Measurements from ENCODE around the gene TBC1D22A.
A peak's percentile ranks its signal among the peaks of the same experiment; 100 is the strongest.

Gene TBC1D22A

DNA sequence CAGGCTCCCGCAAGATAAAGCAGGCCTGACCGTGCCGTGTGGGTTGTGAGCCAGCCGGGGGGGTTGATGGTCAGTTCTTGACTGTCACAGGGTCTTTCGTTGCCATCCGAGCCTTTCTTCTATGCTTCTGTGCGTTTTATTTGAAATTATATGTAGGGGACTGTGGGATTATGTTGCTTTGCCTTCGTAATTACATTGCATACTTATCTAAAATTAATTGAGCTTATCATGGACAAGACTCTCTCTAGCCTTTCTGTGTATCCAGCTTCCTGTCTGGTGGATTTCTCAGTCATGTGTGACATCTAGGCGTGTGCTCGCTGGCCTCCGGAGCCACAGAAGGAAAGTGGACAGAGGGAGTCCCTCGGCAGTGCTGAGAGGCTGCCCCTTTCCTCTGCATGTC, 93.2 kb downstream of the TBC1D22A start:
- Histone ChIP-seq H3K4me3 (ENCODE audit: low read depth, low read length) (no peak overlapping the region), H3K27me3 (ENCODE audit: insufficient read depth, low read depth, severe bottlenecking) (no peaks in the 10 kb centered on the region), H3K9me3 (ENCODE audit: severe bottlenecking) (no peaks in the 10 kb centered on the region), H3K36me3 (no peaks in the 10 kb centered on the region; the same call in 1 of the 2 replicates), H3K27ac (peak overlapping the region; percentile 69)
- DNase-seq: no peak
- TF ChIP-seq CTCF (IDR thresholded peaks at IDR 0.05; ENCODE audit: low read depth, low read length): no peak

DNA sequence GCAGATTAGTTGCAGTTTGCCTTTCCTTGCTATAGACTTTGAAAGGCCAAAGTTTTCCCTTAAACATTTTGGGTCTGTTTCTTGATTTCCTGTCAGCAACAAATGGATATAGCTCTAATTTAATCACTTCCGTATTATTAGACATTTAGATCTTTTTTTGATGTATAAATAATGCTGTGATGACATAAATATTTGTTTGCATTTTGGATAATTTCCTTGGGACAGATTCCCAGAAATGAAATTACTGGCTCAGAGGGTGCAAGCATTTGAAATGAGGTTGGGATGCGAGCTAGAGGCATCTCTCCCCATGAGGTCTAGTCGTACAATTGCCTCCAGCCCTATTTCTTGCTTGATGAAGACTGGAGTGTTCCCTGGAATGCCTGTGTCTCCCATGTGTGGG, 94.2 kb downstream of the TBC1D22A start:
- Histone ChIP-seq H3K27ac (no peak overlapping the region), H3K4me3 (ENCODE audit: low read depth, low read length) (no peak overlapping the region), H3K9me3 (ENCODE audit: severe bottlenecking) (no peaks in the 10 kb centered on the region), H3K36me3 (no peaks in the 10 kb centered on the region; the same call in 1 of the 2 replicates), H3K27me3 (ENCODE audit: insufficient read depth, low read depth, severe bottlenecking) (no peaks in the 10 kb centered on the region)
- TF ChIP-seq CTCF (IDR thresholded peaks at IDR 0.05; ENCODE audit: low read depth, low read length): no peak
- DNase-seq: no peak

- no peaks in the 10 kb centered on the region; the same call in 1 of the 2 replicates for H3K36me3 ChIP-seq
- no peak for TF ChIP-seq CTCF (IDR thresholded peaks at IDR 0.05; ENCODE audit: low read depth, low read length)
- DNase-seq: no peak
- H3K4me3 ChIP-seq (ENCODE audit: low read depth, low read length): no peak overlapping the region
- H3K27ac ChIP-seq: no peak overlapping the region
- H3K9me3 ChIP-seq (ENCODE audit: severe bottlenecking): no peaks in the 10 kb centered on the region
- H3K27me3 ChIP-seq (ENCODE audit: insufficient read depth, low read depth, severe bottlenecking): no peaks in the 10 kb centered on the region
These were observed 94.9 kb downstream of the TBC1D22A start for GRCh38 chr22:46857142-46857884.

DNA sequence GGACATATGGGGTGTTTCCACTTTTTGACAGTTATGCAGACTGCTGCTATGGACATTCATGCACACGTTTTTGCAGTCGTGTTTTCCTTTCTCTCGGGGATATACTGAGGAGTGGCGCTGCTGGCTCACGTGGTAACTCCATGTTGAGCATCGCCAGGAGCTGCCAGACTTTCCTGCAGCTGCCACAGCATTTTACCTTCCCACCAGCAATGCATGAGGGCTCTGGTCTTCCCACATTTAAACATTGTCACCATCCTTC, 95.4 kb downstream of the TBC1D22A start:
- Histone ChIP-seq H3K36me3 (no peaks in the 10 kb centered on the region; the same call in 1 of the 2 replicates), H3K27me3 (ENCODE audit: insufficient read depth, low read depth, severe bottlenecking) (no peaks in the 10 kb centered on the region), H3K4me3 (ENCODE audit: low read depth, low read length) (no peak overlapping the region), H3K27ac (no peak overlapping the region), H3K9me3 (ENCODE audit: severe bottlenecking) (no peaks in the 10 kb centered on the region)
- TF ChIP-seq CTCF (IDR thresholded peaks at IDR 0.05; ENCODE audit: low read depth, low read length): no peak
- DNase-seq: no peak

- no peak overlapping the region for H3K4me3 ChIP-seq (ENCODE audit: low read depth, low read length)
- H3K9me3 ChIP-seq (ENCODE audit: severe bottlenecking): no peaks in the 10 kb centered on the region
- TF ChIP-seq CTCF (IDR thresholded peaks at IDR 0.05; ENCODE audit: low read depth, low read length): no peak
- DNase-seq: no peak
- no peaks in the 10 kb centered on the region; the same call in 1 of the 2 replicates for H3K36me3 ChIP-seq
- H3K27me3 ChIP-seq (ENCODE audit: insufficient read depth, low read depth, severe bottlenecking): no peaks in the 10 kb centered on the region
- no peak overlapping the region for H3K27ac ChIP-seq
These were observed 95.8 kb downstream of the TBC1D22A start for GRCh38 chr22:46858181-46858771.
